Right lobe of liver (tissue), 6 donors: ENCODE data around the gene FIGNL1. TPM values are rescaled to one million over a fixed set of nuclear protein-coding genes. Genes with fewer than 3 reads are reported as not detected.

ENCODE experiments used
- ATAC-seq, 4 donors: fragments of 200-7000 bp; cut with Tn5 transposase; one replicate each; pipeline ENCODE4 v1.9.1; 2020; ENCODE audit warnings: mild to moderate bottlenecking in 4 of 4, moderate library complexity in 4 of 4
- DNase-seq, 3 donors: peaks; one replicate each; pipeline ENCODE4 v3.0.0-alpha.2; 2020
- H3K27ac ChIP-seq, 3 donors: fragments of 200-600 bp; one replicate each; pipeline ENCODE4 v1.8.0; 2022
- H3K27me3 ChIP-seq, 2 donors: fragments of 200-600 bp; one replicate each; pipeline ENCODE4 v1.8.0; 2022
- H3K36me3 ChIP-seq, 4 donors: fragments of 200-600 bp; sonication (generic) in 1 of 4; one replicate each; pipeline versions ENCODE4 v1.5.1 to v1.8.0; 2017 to 2022; ENCODE audit warnings: control low read depth in 1 of 4
- H3K4me1 ChIP-seq, 4 donors: fragments of 200-600 bp; sonication (generic) in 1 of 4; one replicate each; pipeline versions ENCODE4 v1.5.1 to v1.8.0; 2017 to 2022; ENCODE audit warnings: control low read depth in 1 of 4
- H3K4me3 ChIP-seq, 3 donors: fragments of 200-600 bp; one replicate each; pipeline ENCODE4 v1.8.0; 2022
- H3K9me3 ChIP-seq, 4 donors: fragments of 200-600 bp; sonication (generic) in 1 of 4; one replicate each; pipeline versions ENCODE4 v1.5.1 to v1.8.0; 2017 to 2022; ENCODE audit warnings: control low read depth in 1 of 4
- CTCF ChIP-seq, 4 donors: fragments of 200-600 bp in 3 of 4; fragments of 450-650 bp in 1 of 4; IDR thresholded peaks; one replicate each; pipeline versions ENCODE4 v1.5.1 to v1.8.0; 2016 to 2022; ENCODE audit warnings: antibody characterized with exemption in 4 of 4, mild to moderate bottlenecking in 2 of 4
- POLR2A ChIP-seq: fragments of 450-650 bp; IDR thresholded peaks from one replicate; pipeline ENCODE4 v1.6.1; 2017; ENCODE audit warnings: antibody characterized with exemption, mild to moderate bottlenecking
- WGBS: methylation state at CpG from one replicate; pipeline ENCODE4 v1.1.6; 2018; ENCODE audit warnings: low coverage, low lambda C conversion rate; ENCODE audit not compliant: insufficient coverage; ENCODE audit errors: missing lambda C conversion rate; 5-methylcytosine and 5-hydroxymethylcytosine counted together
- intact Hi-C, 2 donors: fragments of 100-400 bp; cut with DNase I; formaldehyde crosslinking; loops; one replicate each; pipeline versions ENCODE4 v1.11.2 to v1.14.1; 2022
- total RNA-seq, 6 experiments: library from RNA; depleted of rRNA in 2 of 6; stranded (reverse); fragments of >200 nt in 2 of 6; fragmentation: NEBNext Ultra II Directional in 3 of 6; extraction: Animal tissue kit (Norgen Biotek cat#: 25700) in 3 of 6; gene quantifications; one replicate each; pipeline versions ENCODE4 v1.1.0 to v1.2.4, GENCODE V29; 2016 to 2023
- donor health status: DM: no; HTN: yes; CAD: no.
- donor health status: DM: no; HTN: no; CAD: no.
- donor health status: DM: no; HTN: no; CAD: no.
- donor health status: DM: no; HTN: yes; CAD: no.
- donor health status: DM: no; HTN: yes; CAD: no.

FIGNL1 gene
- total RNA-seq, 6 experiments from 2014 or later = 2.0 to 12.2 (median 4.4) TPM

DNA sequence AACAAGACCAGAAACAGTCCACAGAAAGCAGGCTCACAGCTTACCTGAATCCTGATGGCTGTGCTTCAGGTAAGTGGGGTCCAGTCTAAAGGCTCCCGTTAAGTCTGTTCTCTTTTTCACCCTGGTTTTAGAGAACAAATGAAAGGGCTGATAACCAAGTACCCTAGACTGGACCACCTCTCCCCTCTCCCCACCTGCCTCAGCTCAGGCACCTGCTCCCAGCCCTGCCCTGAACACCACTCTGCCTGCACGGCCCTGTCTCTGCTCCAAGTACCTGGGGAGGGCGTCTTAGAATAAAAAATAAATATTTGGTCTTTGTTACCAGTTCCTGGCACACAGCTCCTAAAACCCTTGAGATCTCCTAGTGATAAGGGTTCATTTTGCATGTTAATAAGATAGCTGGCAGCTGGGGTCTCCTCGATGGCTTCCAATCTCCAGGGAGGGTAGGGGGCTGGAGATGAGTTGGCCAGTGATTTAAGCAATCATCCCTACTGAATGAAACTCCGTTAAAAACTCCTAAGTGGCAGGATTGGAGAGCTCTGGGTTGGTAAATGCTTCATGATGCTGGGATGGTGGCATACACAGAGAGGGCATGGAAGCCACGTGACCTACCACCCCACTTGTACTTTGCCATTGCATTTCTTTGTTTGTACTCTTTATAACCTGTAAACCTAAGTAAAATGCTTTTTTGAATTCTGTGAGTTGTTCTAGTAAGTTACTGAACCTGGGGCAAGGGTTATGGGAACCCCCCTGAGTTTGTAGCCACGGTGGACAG lies 29.8 kb upstream of the FIGNL1 start:
- peaks cover 0 to 8% (median under 1%) of the 10 kb centered on the region in 4 donors for H3K4me1 ChIP-seq
- no peaks in the 10 kb centered on the region for H3K36me3 ChIP-seq
- no peak overlapping the region for H3K4me3 ChIP-seq
- H3K9me3 ChIP-seq = no peaks in the 10 kb centered on the region
- no peak for TF ChIP-seq CTCF (IDR thresholded peaks at IDR 0.05)
- TF ChIP-seq POLR2A = no peak
- no peak overlapping the region for H3K27ac ChIP-seq
- 73% methylated on average over 5 of the region's 7 CpGs for WGBS
- intact Hi-C loops = no loop called here
- H3K27me3 ChIP-seq = no peaks in the 10 kb centered on the region
- ATAC-seq (no peak), DNase-seq (no peak)

DNA sequence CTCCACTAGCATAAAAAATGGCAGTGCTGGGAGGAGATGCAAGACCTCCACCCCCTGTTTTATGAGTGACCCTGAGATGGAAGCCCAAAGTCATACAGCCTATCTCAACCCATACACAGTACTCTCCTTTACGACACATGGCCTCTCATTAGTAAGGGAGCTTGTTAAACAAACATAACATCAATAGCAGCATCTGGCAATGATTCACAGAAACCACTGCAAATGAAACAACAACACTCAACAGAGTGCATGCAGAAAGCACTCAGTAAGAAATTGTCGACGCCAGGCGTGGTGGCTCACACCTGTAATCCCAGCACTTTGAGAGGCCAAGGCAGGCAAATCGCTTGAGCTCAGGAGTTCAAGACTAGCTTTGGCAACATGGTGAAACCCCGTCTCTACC lies 27.5 kb upstream of the FIGNL1 start:
- intact Hi-C loops = no loop called here
- no peak overlapping the region for H3K27ac ChIP-seq
- no peaks in the 10 kb centered on the region for H3K36me3 ChIP-seq
- H3K27me3 ChIP-seq = no peaks in the 10 kb centered on the region
- no peak overlapping the region for H3K4me3 ChIP-seq
- 83% methylated on average over 6 of the region's 6 CpGs for WGBS
- no peaks in the 10 kb centered on the region for H3K9me3 ChIP-seq
- no peak for DNase-seq
- no peak for TF ChIP-seq CTCF (IDR thresholded peaks at IDR 0.05)
- TF ChIP-seq POLR2A = no peak
- peaks cover 0 to 17% (median 5%) of the 10 kb centered on the region in 4 donors for H3K4me1 ChIP-seq
- no peak for ATAC-seq

DNA sequence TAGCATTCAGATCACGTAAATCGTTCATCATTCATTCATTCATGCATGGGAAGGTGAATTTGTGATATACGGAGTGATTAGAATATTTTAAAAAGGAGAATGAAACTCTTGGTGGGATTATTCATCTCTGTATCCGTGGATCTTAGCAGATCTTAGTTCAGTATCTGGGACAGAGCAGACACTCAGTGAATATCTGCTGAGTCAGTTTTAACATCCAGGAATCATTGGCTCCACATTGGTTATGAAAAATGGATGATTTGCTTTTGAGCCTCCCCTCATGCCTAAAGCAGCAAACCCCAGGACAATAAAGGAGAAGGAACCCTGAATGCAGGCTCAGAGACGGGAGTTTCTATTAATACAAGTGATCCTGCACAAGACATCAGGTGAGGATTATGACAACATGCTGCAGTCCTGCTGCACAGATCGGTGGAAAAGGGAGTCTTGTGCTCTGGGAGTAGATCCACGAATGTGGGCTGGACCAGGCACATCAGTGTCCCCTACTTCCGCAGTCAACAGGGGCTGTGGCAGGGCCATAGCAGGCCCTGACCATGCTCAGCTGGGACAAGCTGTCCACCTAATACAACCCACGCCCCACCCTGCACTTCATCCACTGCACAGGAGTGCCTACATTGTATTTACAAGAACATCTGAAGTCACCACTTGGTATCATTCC lies 26.9 kb upstream of the FIGNL1 start:
- Histone ChIP-seq H3K27me3 (no peaks in the 10 kb centered on the region), H3K4me1 (peaks cover 0 to 17% (median 5%) of the 10 kb centered on the region in 4 donors), H3K9me3 (no peaks in the 10 kb centered on the region), H3K27ac (no peak overlapping the region), H3K4me3 (no peak overlapping the region), H3K36me3 (no peaks in the 10 kb centered on the region)
- 84% methylated on average over 5 of the region's 9 CpGs for WGBS
- ATAC-seq (no peak), DNase-seq (no peak)
- TF ChIP-seq CTCF (IDR thresholded peaks at IDR 0.05) = no peak
- intact Hi-C loops = no loop called here

DNA sequence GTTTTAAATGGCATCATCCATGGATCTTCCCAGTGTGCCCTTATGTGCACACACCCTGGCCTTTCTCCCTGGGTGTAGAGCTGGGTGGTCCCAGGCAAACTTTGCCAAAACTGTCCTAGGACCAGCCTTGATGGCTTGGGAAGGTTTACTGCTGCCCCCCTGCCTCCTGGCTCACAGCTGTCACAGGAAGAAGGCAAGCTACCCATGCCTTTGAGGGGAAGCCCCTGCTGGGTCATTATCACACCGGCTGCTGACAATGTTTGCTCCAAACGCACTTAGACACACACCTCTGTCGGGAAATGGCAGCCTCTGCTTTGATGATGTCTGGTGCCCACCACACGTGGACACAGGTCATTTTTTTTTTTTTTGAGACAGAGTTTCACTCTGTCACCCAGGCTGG lies 25.2 kb upstream of the FIGNL1 start:
- TF ChIP-seq CTCF (IDR thresholded peaks at IDR 0.05) = no peak
- no peak for TF ChIP-seq POLR2A
- H3K4me3 ChIP-seq = no peak overlapping the region
- DNase-seq (no peak), ATAC-seq (peak in 1 of 4 donors; percentile 70)
- no peaks in the 10 kb centered on the region for H3K9me3 ChIP-seq
- no peak overlapping the region for H3K27ac ChIP-seq
- H3K27me3 ChIP-seq = no peaks in the 10 kb centered on the region
- peaks cover 0 to 17% (median 5%) of the 10 kb centered on the region in 4 donors for H3K4me1 ChIP-seq
- intact Hi-C loops = no loop called here
- H3K36me3 ChIP-seq = no peaks in the 10 kb centered on the region
- 10% methylated on average over 4 of the region's 4 CpGs for WGBS
